GM19468 (cell line): ENCODE measurements around the gene SP3.

Experiments used
- ATAC-seq: cut with Tn5 transposase; IDR thresholded peaks from one replicate; pipeline ENCODE4 v1.9.1; 2021; ENCODE audit warnings: mild to moderate bottlenecking, moderate library complexity, moderate number of reproducible peaks; ENCODE audit not compliant: unreplicated experiment; ENCODE audit errors: extremely low read depth

The SP3 gene

GRCh38 chr2:173865971-173866873, 99.0 kb downstream of the SP3 start:
- ATAC-seq = no peak

- ATAC-seq = no peak
These were observed 102.5 kb downstream of the SP3 start for GRCh38 chr2:173862612-173863217.

GRCh38 chr2:173860566-173860965, 104.6 kb downstream of the SP3 start:
- ATAC-seq = no peak

GRCh38 chr2:173860082-173860481, 105.1 kb downstream of the SP3 start:
- no peak for ATAC-seq

- ATAC-seq = no peak
These were observed 106.9 kb downstream of the SP3 start for GRCh38 chr2:173858291-173858731.
